Vagina (tissue), 2 donors: ENCODE data around the gene DCLK2. TPM values are rescaled to one million over a fixed set of nuclear protein-coding genes. Genes with fewer than 3 reads are reported as not detected.
A peak's percentile ranks its signal among the peaks of the same experiment; 100 is the strongest.

Source experiments
- DNase-seq, 2 donors: peaks; one replicate each; pipeline ENCODE4 v3.0.0-alpha.2; 2017; ENCODE audit errors: extremely low spot score in 2 of 2
- H3K27ac ChIP-seq: fragments of 200-600 bp; sonication (generic); one replicate; pipeline ENCODE4 v1.5.1; 2019
- H3K27me3 ChIP-seq: fragments of 200-600 bp; sonication (generic); one replicate; pipeline ENCODE4 v1.5.1; 2019
- H3K36me3 ChIP-seq, 2 donors: fragments of 200-600 bp; sonication (generic); one replicate each; pipeline ENCODE4 v1.5.1; 2017 to 2019
- H3K4me1 ChIP-seq: fragments of 200-600 bp; sonication (generic); one replicate; pipeline ENCODE4 v1.5.1; 2019
- H3K4me3 ChIP-seq, 2 donors: fragments of 200-600 bp; sonication (generic); 1 replicate in 1 of 2; 2 replicates in 1 of 2; pipeline ENCODE4 v1.5.1; 2016 to 2019
- H3K9me3 ChIP-seq: fragments of 200-600 bp; sonication (generic); one replicate; pipeline ENCODE4 v1.5.1; 2019
- CTCF ChIP-seq, 3 experiments: fragments of 450-650 bp in 2 of 3; fragments of 200-600 bp in 1 of 3; sonication (generic) in 1 of 3; IDR thresholded peaks; one replicate each; pipeline ENCODE4 v1.5.1; 2017 to 2019; ENCODE audit warnings: antibody characterized with exemption in 3 of 3, mild to moderate bottlenecking in 2 of 3, moderate library complexity in 2 of 3
- POLR2A ChIP-seq, 2 donors: fragments of 450-650 bp; IDR thresholded peaks; one replicate each; pipeline ENCODE4 v1.6.1; 2017; ENCODE audit warnings: antibody characterized with exemption in 2 of 2, mild to moderate bottlenecking in 2 of 2, moderate library complexity in 2 of 2
- POLR2AphosphoS5 ChIP-seq, 2 donors: sonication (generic); formaldehyde crosslinking; IDR thresholded peaks; one replicate each; pipeline ENCODE4 v1.9.0; 2017; ENCODE audit warnings: antibody characterized with exemption in 2 of 2, mild to moderate bottlenecking in 2 of 2, low read depth in 1 of 2; ENCODE audit not compliant: insufficient read depth in 1 of 2
- intact Hi-C: fragments of 100-400 bp; cut with DNase I; formaldehyde crosslinking; loops from one replicate; pipeline ENCODE4 v1.15.1; 2023
- total RNA-seq: library from RNA; depleted of rRNA; stranded (reverse); fragments of >200 nt; gene quantifications from one replicate; pipeline ENCODE4 v1.2.3, GENCODE V29; 2016

Gene DCLK2
- 5.9 TPM for total RNA-seq

DNA sequence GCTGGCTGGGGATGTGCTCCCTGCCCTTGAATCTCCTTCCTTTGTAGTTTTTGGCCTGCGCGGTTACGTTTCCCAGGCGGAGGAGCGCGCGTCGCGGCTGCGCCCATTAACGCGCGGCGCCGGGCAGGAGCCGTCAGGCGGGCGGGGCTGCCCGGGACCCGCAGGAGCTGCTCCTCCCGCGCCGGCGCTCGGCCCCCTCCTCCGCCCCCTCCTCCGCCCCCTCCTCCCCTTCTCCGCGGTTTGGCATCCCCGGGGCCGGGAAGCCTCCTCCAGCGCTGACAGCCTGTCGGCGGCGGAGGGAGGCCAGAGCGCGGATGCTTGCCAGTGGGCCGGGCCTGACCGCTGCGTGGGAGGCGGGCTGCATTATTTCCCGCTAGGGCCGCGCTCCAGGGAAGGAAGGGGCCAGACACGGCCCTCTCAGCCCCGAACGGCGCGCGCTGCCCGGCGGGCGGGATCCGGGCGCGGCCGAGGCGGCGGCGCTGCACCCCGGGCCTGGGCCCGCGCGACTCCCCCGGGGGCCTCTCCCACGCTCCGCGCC is at the start of gene DCLK2:
Gene DCLK2 (plus strand): TSS at position 405 of the 538 bp plus-strand sequence. CDS start 583 bp downstream, outside the sequence.
- no peak for TF ChIP-seq CTCF (IDR thresholded peaks at IDR 0.05)
- TF ChIP-seq POLR2AphosphoS5 (IDR thresholded peaks at IDR 0.05; ENCODE audit: insufficient read depth in 1 of 2, low read depth in 1 of 2) = peak in 1 of 2 donors; percentile 12

DNA sequence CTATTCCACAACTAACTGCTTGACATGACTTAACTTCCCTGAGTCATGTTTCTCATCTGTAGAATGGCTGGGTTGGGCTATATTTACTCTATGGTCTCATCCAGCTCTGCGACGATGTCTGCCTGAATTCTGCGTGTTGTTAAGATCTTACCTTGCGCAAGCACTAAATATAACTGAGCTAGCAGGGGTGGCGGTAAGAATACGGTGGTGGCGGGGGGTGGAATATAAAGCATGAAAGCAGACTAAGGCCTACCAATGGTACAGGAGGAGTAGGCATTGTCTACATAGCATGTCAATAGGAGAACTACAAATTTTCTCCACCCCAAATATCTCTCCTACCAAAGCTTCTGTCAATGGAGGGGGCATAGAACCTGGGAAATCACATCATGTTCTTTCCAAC is 45.7 kb upstream of the DCLK2 start:
- H3K4me1 ChIP-seq = no peaks in the 10 kb centered on the region
- intact Hi-C loops = no loop called here
- H3K4me3 ChIP-seq = no peak overlapping the region
- H3K9me3 ChIP-seq = no peaks in the 10 kb centered on the region
- TF ChIP-seq POLR2A (IDR thresholded peaks at IDR 0.05) (no peak), CTCF (IDR thresholded peaks at IDR 0.05) (no peak), POLR2AphosphoS5 (IDR thresholded peaks at IDR 0.05; ENCODE audit: insufficient read depth in 1 of 2, low read depth in 1 of 2) (no peak)
- H3K27me3 ChIP-seq = no peaks in the 10 kb centered on the region
- no peaks in the 10 kb centered on the region for H3K36me3 ChIP-seq
- DNase-seq = no peak
- no peak overlapping the region for H3K27ac ChIP-seq

More for the DNA sequence above, at the start of gene DCLK2:
- peaks cover 22% of the 10 kb centered on the region for H3K4me1 ChIP-seq
- H3K27ac ChIP-seq = peak within 1 kb of the TSS; percentile 57
- H3K27me3 ChIP-seq = no peaks in the 10 kb centered on the region
- H3K9me3 ChIP-seq = no peaks in the 10 kb centered on the region
- intact Hi-C loops = no loop called here
- H3K36me3 ChIP-seq = no peaks in the 10 kb centered on the region
- DNase-seq = no peak
- H3K4me3 ChIP-seq = peak within 1 kb of the TSS; percentile 52 to 53

DNA sequence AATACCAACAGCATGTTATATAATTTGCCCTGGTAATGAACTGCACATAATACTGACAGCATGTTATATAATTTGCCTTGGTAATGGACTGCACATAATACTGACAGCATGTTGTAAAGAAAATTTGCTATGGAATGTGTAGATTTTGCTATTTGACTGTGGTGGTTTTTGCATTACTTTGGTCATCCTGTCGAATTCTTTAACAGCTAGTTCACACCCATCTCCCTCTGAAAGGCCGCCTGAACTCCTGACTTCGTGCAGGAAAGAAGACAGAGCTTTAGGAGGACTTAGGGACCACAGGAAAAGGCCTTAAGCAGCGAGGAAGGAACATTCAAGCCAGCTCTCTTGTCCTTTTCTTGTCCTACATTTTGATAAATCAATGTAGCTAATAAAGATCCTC is 45.2 kb upstream of the DCLK2 start:
- Histone ChIP-seq H3K36me3 (no peaks in the 10 kb centered on the region), H3K4me3 (no peak overlapping the region), H3K9me3 (no peaks in the 10 kb centered on the region), H3K4me1 (no peaks in the 10 kb centered on the region), H3K27ac (no peak overlapping the region), H3K27me3 (no peaks in the 10 kb centered on the region)
- TF ChIP-seq POLR2A (IDR thresholded peaks at IDR 0.05) (no peak), POLR2AphosphoS5 (IDR thresholded peaks at IDR 0.05; ENCODE audit: insufficient read depth in 1 of 2, low read depth in 1 of 2) (no peak), CTCF (IDR thresholded peaks at IDR 0.05) (no peak)
- intact Hi-C loops = no loop called here
- DNase-seq = no peak

GRCh38 chr4:150033901-150034300 is 44.3 kb upstream of the DCLK2 start:
- Histone ChIP-seq H3K36me3 (no peaks in the 10 kb centered on the region), H3K9me3 (no peaks in the 10 kb centered on the region), H3K4me3 (no peak overlapping the region), H3K27ac (no peak overlapping the region), H3K27me3 (no peaks in the 10 kb centered on the region), H3K4me1 (no peaks in the 10 kb centered on the region)
- no peak for DNase-seq
- intact Hi-C loops = no loop called here
- TF ChIP-seq POLR2A (IDR thresholded peaks at IDR 0.05) = no peak
- TF ChIP-seq CTCF (IDR thresholded peaks at IDR 0.05) = no peak
- no peak for TF ChIP-seq POLR2AphosphoS5 (IDR thresholded peaks at IDR 0.05; ENCODE audit: insufficient read depth in 1 of 2, low read depth in 1 of 2)

GRCh38 chr4:150037251-150037856 is 40.9 kb upstream of the DCLK2 start:
- Histone ChIP-seq H3K4me1 (no peaks in the 10 kb centered on the region), H3K27me3 (no peaks in the 10 kb centered on the region), H3K9me3 (no peaks in the 10 kb centered on the region), H3K36me3 (no peaks in the 10 kb centered on the region), H3K27ac (no peak overlapping the region), H3K4me3 (no peak overlapping the region)
- TF ChIP-seq CTCF (IDR thresholded peaks at IDR 0.05) (no peak), POLR2AphosphoS5 (IDR thresholded peaks at IDR 0.05; ENCODE audit: insufficient read depth in 1 of 2, low read depth in 1 of 2) (no peak), POLR2A (IDR thresholded peaks at IDR 0.05) (no peak)
- DNase-seq = no peak
- intact Hi-C loops = no loop called here
